Kidney (tissue), 14 donors: ENCODE measurements around the gene PCSK5. TPM values are rescaled to one million over a fixed set of nuclear protein-coding genes. Genes with fewer than 3 reads are reported as not detected.
A peak's percentile ranks its signal among the peaks of the same experiment; 100 is the strongest.

Source experiments
- DNase-seq, 5 donors: peaks; one replicate each; pipeline ENCODE4 v3.0.0-alpha.2; 2013 to 2020
- FAIRE-seq: peaks from 2 replicates; lab custom pipeline; 2012; peaks lifted over from hg19 to GRCh38; lab: Jason Lieb, UNC
- H3K27ac ChIP-seq, 2 donors: one replicate each; pipeline ENCODE4 v1.7.0; 2013; ENCODE audit warnings: low read depth in 2 of 2, low read length in 2 of 2, inconsistent platforms in 1 of 2
- H3K27me3 ChIP-seq: one replicate; pipeline ENCODE4 v1.7.1; 2013; ENCODE audit warnings: low read length, inconsistent platforms; ENCODE audit not compliant: control insufficient read depth, insufficient read depth
- H3K36me3 ChIP-seq, 3 donors: one replicate each; pipeline versions ENCODE4 v1.7.0 to v1.7.1; 2013; ENCODE audit warnings: low read length in 3 of 3, control low read depth in 1 of 3, inconsistent platforms in 1 of 3; ENCODE audit not compliant: insufficient read depth in 3 of 3, control insufficient read depth in 2 of 3
- H3K4me1 ChIP-seq, 3 donors: one replicate each; pipeline versions ENCODE4 v1.7.0 to v1.7.1; 2013; ENCODE audit warnings: low read length in 3 of 3, inconsistent platforms in 1 of 3, low read depth in 1 of 3; ENCODE audit not compliant: control insufficient read depth in 2 of 3, insufficient read depth in 2 of 3
- H3K4me3 ChIP-seq, 3 donors: one replicate each; pipeline versions ENCODE4 v1.7.0 to v1.8.1; 2013; ENCODE audit warnings: low read length in 3 of 3, control low read depth in 1 of 3, inconsistent platforms in 1 of 3
- H3K9ac ChIP-seq, 3 donors: one replicate each; pipeline versions ENCODE4 v1.7.0 to v1.7.1; 2013; ENCODE audit warnings: low read length in 3 of 3, control low read depth in 1 of 3, inconsistent platforms in 1 of 3
- H3K9me3 ChIP-seq, 3 donors: one replicate each; pipeline versions ENCODE4 v1.7.0 to v1.7.1; 2013; ENCODE audit warnings: low read length in 3 of 3, control low read depth in 1 of 3, inconsistent platforms in 1 of 3; ENCODE audit not compliant: control insufficient read depth in 2 of 3, insufficient read depth in 1 of 3
- CTCF ChIP-seq: IDR thresholded peaks from 3 replicates; pipeline ENCODE4 v1.5.1; 2012; ENCODE audit warnings: mild to moderate bottlenecking, moderate library complexity, borderline replicate concordance; ENCODE audit not compliant: insufficient read depth; ENCODE audit errors: extremely low read depth
- intact Hi-C: fragments of 100-400 bp; cut with DNase I; formaldehyde crosslinking; loops from one replicate; pipeline ENCODE4 v1.11.1; 2022
- polyA plus RNA-seq: library from polyadenylated mRNA; stranded (reverse); fragments of 350-450 nt; fragmentation: Illumina TruSeq; extraction: RNeasy Lipid Tissue Mini Kit (QIAGEN cat#74804); gene quantifications from one replicate; pipeline ENCODE4 v1.2.3, GENCODE V29; 2014; ENCODE audit warnings: low read depth, low replicate concordance; ENCODE audit not compliant: insufficient read depth
- total RNA-seq: library from RNA; stranded (reverse); fragmentation: NEBNext Ultra II Directional; extraction: Animal tissue kit (Norgen Biotek cat#: 25700); gene quantifications from one replicate; pipeline ENCODE4 v1.2.1, GENCODE V29; 2021
- donor health status: control.
- donor health status: control.
- donor health status: control.
- donor health status: control.
- donor health status: control.
- donor health status: DM: yes; HTN: yes; CAD: no.
- donor health status: Normal renal cell carcinoma (clear cell type).

PCSK5 gene
- total and polyA plus RNA-seq, 2 donors from 2014 or later = 1.6 to 14.7 TPM

GRCh38 chr9:76085596-76085995, 195.1 kb downstream of the PCSK5 start:
- H3K9ac ChIP-seq = no peak overlapping the region
- H3K9me3 ChIP-seq = no peaks in the 10 kb centered on the region
- H3K36me3 ChIP-seq = no peaks in the 10 kb centered on the region
- H3K4me1 ChIP-seq = no peaks in the 10 kb centered on the region
- H3K27ac ChIP-seq = no peak overlapping the region
- FAIRE-seq (no peak), DNase-seq (no peak)
- H3K4me3 ChIP-seq = no peak overlapping the region
- H3K27me3 ChIP-seq = no peaks in the 10 kb centered on the region
- TF ChIP-seq CTCF = no peak
- intact Hi-C loops = no loop called here

- FAIRE-seq = no peak
- Histone ChIP-seq H3K36me3 (no peaks in the 10 kb centered on the region), H3K9ac (no peak overlapping the region), H3K4me3 (no peak overlapping the region), H3K27ac (no peak overlapping the region), H3K4me1 (no peaks in the 10 kb centered on the region), H3K9me3 (no peaks in the 10 kb centered on the region), H3K27me3 (no peaks in the 10 kb centered on the region)
- no peak for DNase-seq
- intact Hi-C loops = no loop called here
- no peak for TF ChIP-seq CTCF
Observed at GRCh38 chr9:76086539-76086938, 196.1 kb downstream of the PCSK5 start.

GRCh38 chr9:76087976-76088375, 197.5 kb downstream of the PCSK5 start:
- Histone ChIP-seq H3K9ac (no peak overlapping the region), H3K27ac (no peak overlapping the region), H3K4me3 (no peak overlapping the region), H3K27me3 (no peaks in the 10 kb centered on the region), H3K9me3 (no peaks in the 10 kb centered on the region), H3K36me3 (no peaks in the 10 kb centered on the region), H3K4me1 (no peaks in the 10 kb centered on the region)
- no peak for TF ChIP-seq CTCF
- no peak for DNase-seq
- intact Hi-C loops = no loop called here
- no peak for FAIRE-seq

GRCh38 chr9:76090330-76090729, 199.9 kb downstream of the PCSK5 start:
- FAIRE-seq (no peak), DNase-seq (peak in 1 of 5 donors; percentile 6)
- H3K9ac ChIP-seq = no peak overlapping the region
- intact Hi-C loops = no loop called here
- no peaks in the 10 kb centered on the region for H3K36me3 ChIP-seq
- no peak for TF ChIP-seq CTCF
- no peaks in the 10 kb centered on the region for H3K27me3 ChIP-seq
- no peaks in the 10 kb centered on the region for H3K4me1 ChIP-seq
- H3K9me3 ChIP-seq = no peaks in the 10 kb centered on the region
- no peak overlapping the region for H3K4me3 ChIP-seq
- no peak overlapping the region for H3K27ac ChIP-seq
